K562 (cell line): Measurements from ENCODE around the gene LHX3. TPM values are rescaled to one million over a fixed set of nuclear protein-coding genes. Genes with fewer than 3 reads are reported as not detected.

ENCODE experiments used
- ATF7 ChIP-seq: fragments of 450-650 bp; IDR thresholded peaks from 2 replicates; pipeline ENCODE4 v1.7.1; 2014; ENCODE audit warnings: mild to moderate bottlenecking, moderate library complexity
- BRD9 ChIP-seq: fragments of 450-650 bp; IDR thresholded peaks from 2 replicates; pipeline ENCODE4 v1.6.1; 2018; ENCODE audit warnings: low read depth; ENCODE audit not compliant: partially characterized antibody
- CSDE1 ChIP-seq, 2 experiments: fragments of 450-650 bp; IDR thresholded peaks; 2 replicates each; pipeline ENCODE4 v1.6.1; 2016; ENCODE audit warnings: mild to moderate bottlenecking in 1 of 2
- DMBX1 ChIP-seq: fragments of 250-450 bp; sonication (Bioruptor Pico); IDR thresholded peaks from 2 replicates; pipeline ENCODE4 v1.8.0; 2022; ENCODE audit warnings: inconsistent platforms, mild to moderate bottlenecking, moderate library complexity, borderline replicate concordance
- E4F1 ChIP-seq: fragments of 250-450 bp; sonication (Bioruptor Pico); IDR thresholded peaks from 2 replicates; pipeline ENCODE4 v1.5.0; 2021; ENCODE audit warnings: mild to moderate bottlenecking, borderline replicate concordance
- HMG20B ChIP-seq: fragments of 250-450 bp; sonication (Bioruptor Pico); IDR thresholded peaks from 2 replicates; pipeline ENCODE4 v1.5.0; 2021; ENCODE audit warnings: mild to moderate bottlenecking
- JUND ChIP-seq, 2 experiments: IDR thresholded peaks; 2 replicates in 1 of 2; 3 replicates in 1 of 2; pipeline ENCODE4 v1.6.1; 2011; ENCODE audit warnings: borderline replicate concordance in 2 of 2, low read depth in 2 of 2, low read length in 2 of 2, improper control_type of control experiment in 1 of 2, missing biosample characterization in 1 of 2, missing genetic modification characterization in 1 of 2, missing genetic modification reagents in 1 of 2
- L3MBTL2 ChIP-seq: fragments of 450-650 bp; IDR thresholded peaks from 2 replicates; pipeline ENCODE4 v1.6.1; 2016; ENCODE audit warnings: mild to moderate bottlenecking, moderate library complexity
- MAZ ChIP-seq, 2 experiments: fragments of 450-650 bp in 1 of 2; sonication (generic) in 1 of 2; formaldehyde crosslinking; IDR thresholded peaks in 1 of 2; conservative IDR thresholded peaks in 1 of 2; 2 replicates each; pipeline versions ENCODE4 v1.4.0 to v1.5.0; 2020; ENCODE audit warnings: mild to moderate bottlenecking in 1 of 2, missing genetic modification reagents in 1 of 2
- MBD1 ChIP-seq: fragments of 250-450 bp; sonication (Bioruptor Pico); IDR thresholded peaks from 2 replicates; pipeline ENCODE4 v1.8.0; 2022; ENCODE audit warnings: inconsistent platforms
- NCOA6 ChIP-seq: fragments of 450-650 bp; IDR thresholded peaks from 2 replicates; pipeline ENCODE4 v1.6.1; 2017; ENCODE audit warnings: mild to moderate bottlenecking
- NFATC3 ChIP-seq: fragments of 450-650 bp; IDR thresholded peaks from 2 replicates; pipeline ENCODE4 v1.6.1; 2017; ENCODE audit warnings: mild to moderate bottlenecking
- RBFOX2 ChIP-seq: fragments of 200-400 bp; formaldehyde crosslinking; IDR thresholded peaks from 2 replicates; pipeline ENCODE4 v1.6.1; 2017; ENCODE audit warnings: low read depth, mild to moderate bottlenecking, low read length, moderate library complexity
- RBM17 ChIP-seq: fragments of 200-400 bp; formaldehyde crosslinking; IDR thresholded peaks from 2 replicates; pipeline ENCODE4 v1.6.1; 2017; ENCODE audit warnings: low read depth, mild to moderate bottlenecking, low read length, borderline replicate concordance
- SMAD4 ChIP-seq: fragments of 250-450 bp; sonication (Bioruptor Pico); conservative IDR thresholded peaks from 2 replicates; pipeline ENCODE4 v1.8.0; 2021; ENCODE audit warnings: inconsistent platforms, mild to moderate bottlenecking, moderate library complexity
- TBP ChIP-seq: optimal IDR thresholded peaks from 2 replicates; pipeline ENCODE3; 2011; ENCODE audit warnings: low read depth, low read length, improper control_type of control experiment
- ZNF282 ChIP-seq: sonication (generic); formaldehyde crosslinking; IDR thresholded peaks from 2 replicates; pipeline ENCODE4 v1.8.1; 2023; ENCODE audit warnings: missing genetic modification reagents
- ZNF444 ChIP-seq: fragments of 250-450 bp; sonication (Bioruptor Pico); IDR thresholded peaks from 2 replicates; pipeline ENCODE4 v1.4.0; 2020; ENCODE audit warnings: mild to moderate bottlenecking, moderate library complexity
- ZNF589 ChIP-seq: fragments of 200-800 bp; sonication (Bioruptor generic); IDR thresholded peaks from 2 replicates; pipeline ENCODE4 v1.6.1; 2016; ENCODE audit warnings: low read depth, missing genetic modification characterization, missing compliant biosample characterization
- ZNF740 ChIP-seq, 3 experiments: fragments of 200-800 bp in 1 of 3; sonication (Bioruptor generic) in 1 of 3; sonication (generic) in 1 of 3; formaldehyde crosslinking in 1 of 3; IDR thresholded peaks; 2 replicates each; pipeline versions ENCODE4 v1.6.1 to v1.8.0; 2016 to 2022; ENCODE audit warnings: mild to moderate bottlenecking in 2 of 3, missing compliant biosample characterization in 2 of 3, missing genetic modification characterization in 2 of 3, missing genetic modification reagents in 1 of 3
- polyA plus RNA-seq, 8 experiments: library from polyadenylated mRNA; depleted of rRNA in 4 of 8; stranded (reverse) in 5 of 8; unstranded in 3 of 8; fragments of >200 nt; fragmentation: Nextera tagmentation in 2 of 8; fragmentation: Illumina TruSeq in 1 of 8; extraction: Ambion mirVana in 2 of 8; extraction: Trizol in 1 of 8; gene quantifications; 2 replicates each; pipeline versions ENCODE4 v1.2.1 to v1.2.3, GENCODE V29; 2011 to 2014; ENCODE audit warnings: inconsistent platforms in 1 of 8, missing spikeins in 1 of 8
- total RNA-seq, 7 experiments: library from RNA; depleted of rRNA in 6 of 7; stranded (reverse); fragments of >200 nt in 6 of 7; fragmentation: Illumina TruSeq in 2 of 7; extraction: Trizol in 2 of 7; gene quantifications; 2 replicates each; pipeline versions ENCODE4 v1.2.1 to v1.2.3, GENCODE V29; 2011 to 2021; ENCODE audit warnings: low replicate concordance in 1 of 7

Gene LHX3
- total and polyA plus RNA-seq, 9 of the 15 experiments (the other 6 are each of a cell fraction or from before 2014, with no cell fraction given) = 0.09 TPM; not detected in 8

GRCh38 chr9:136191099-136191959, 13.6 kb downstream of the LHX3 start (continued):
- TF ChIP-seq MBD1 (CRISPR knock-in tag) (0 out of 2 replicates have a peak, but pooled peaks have one; percentile 22), ZNF740 (CRISPR knock-in tag; IDR thresholded peaks at IDR 0.05) (0 out of 2 replicates have a peak, but pooled peaks have one; percentile 26), ZNF740 (tag; IDR thresholded peaks at IDR 0.05) (no peak), RBFOX2 (peak; percentile 89), NCOA6 (no peak), ZNF282 (CRISPR knock-in tag) (no peak), ZNF589 (0 out of 2 replicates have a peak, but pooled peaks have one; percentile 21), ZNF444 (no peak), CSDE1 (IDR thresholded peaks at IDR 0.05) (no peak), ATF7 (peak; percentile 42; the same call in 1 of the 2 replicates), NFATC3 (no peak), RBM17 (no peak), SMAD4 (CRISPR knock-in tag) (peak; percentile 74), HMG20B (CRISPR knock-in tag) (no peak), E4F1 (CRISPR knock-in tag) (no peak), BRD9 (peak; percentile 56), L3MBTL2 (peak; percentile 67), JUND (IDR thresholded peaks at IDR 0.05; ENCODE audit: borderline replicate concordance, low read depth, low read length) (peak; percentile 64), JUND (tag; IDR thresholded peaks at IDR 0.05; ENCODE audit: borderline replicate concordance, low read depth, low read length) (no peak), TBP (no peak), MAZ (CRISPR knock-in tag; conservative IDR thresholded peaks at IDR 0.05 in 1 of 2, IDR thresholded peaks at IDR 0.05 in 1 of 2) (peak in 1 of 2 experiments; percentile 26; a peak in 1 of 4 replicates), DMBX1 (CRISPR knock-in tag) (peak; percentile 72; the same call in 1 of the 2 replicates)
